Right lung (tissue), 5 donors: ENCODE data around the gene CACNB3. TPM values are rescaled to one million over a fixed set of nuclear protein-coding genes. Genes with fewer than 3 reads are reported as not detected.
"Not testable (repeated sequence)": the region's sequence is repeated elsewhere in the genome, so short reads cannot be mapped to it uniquely, and the experiment has no call there.

Source experiments
- DNase-seq, 2 donors: peaks; one replicate each; pipeline ENCODE4 v3.0.0-alpha.2; 2013
- polyA plus RNA-seq, 5 donors: library from polyadenylated mRNA; unstranded; fragments of 120-200 nt; gene quantifications; one replicate each; pipeline versions ENCODE4 v1.2.1 to v1.2.3, GENCODE V29; 2013; ENCODE audit warnings: inconsistent platforms in 1 of 5, low replicate concordance in 1 of 5; ENCODE audit not compliant: insufficient read length in 5 of 5, insufficient read depth in 1 of 5

The CACNB3 gene
- polyA plus RNA-seq, 5 donors: 27.1 to 37.2 (median 34.4) TPM

GRCh38 chr12:48816143-48816854 is 2.0 kb upstream of the CACNB3 start:
- peak in 1 of 2 donors; percentile 26 for DNase-seq

- DNase-seq: no peak
Observed at GRCh38 chr12:48818831-48819590, 715 bp downstream of the CACNB3 start.

GRCh38 chr12:48819986-48820725 is 1.9 kb downstream of the CACNB3 start:
- DNase-seq: no peak

GRCh38 chr12:48822139-48822538 is 3.8 kb downstream of the CACNB3 start:
- DNase-seq: no peak

GRCh38 chr12:48822711-48823110 is 4.4 kb downstream of the CACNB3 start:
- no peak for DNase-seq

- DNase-seq: no peak
Observed at GRCh38 chr12:48823281-48823680, 5.0 kb downstream of the CACNB3 start.

- no peak for DNase-seq
Observed at GRCh38 chr12:48824112-48824511, 5.8 kb downstream of the CACNB3 start.

GRCh38 chr12:48824905-48825304 is 6.6 kb downstream of the CACNB3 start:
- DNase-seq: no peak

GRCh38 chr12:48826209-48826855 is 8.0 kb downstream of the CACNB3 start:
- no peak for DNase-seq

GRCh38 chr12:48827026-48827425 is 8.7 kb downstream of the CACNB3 start:
- DNase-seq: no peak

- DNase-seq: no peak
Observed at GRCh38 chr12:48827513-48828096, 9.3 kb downstream of the CACNB3 start.

GRCh38 chr12:48828293-48828692 is 10.0 kb downstream of the CACNB3 start:
- DNase-seq: no peak

GRCh38 chr12:48828841-48829575 is 10.7 kb downstream of the CACNB3 start:
- DNase-seq: no peak

GRCh38 chr12:48831257-48831656 is 13.0 kb downstream of the CACNB3 start:
- DNase-seq: no peak

GRCh38 chr12:48832321-48833060 is 14.2 kb downstream of the CACNB3 start:
- DNase-seq: no peak

- no peak for DNase-seq
Observed at GRCh38 chr12:48838048-48838447, 19.8 kb downstream of the CACNB3 start.

GRCh38 chr12:48842021-48842420 is 23.7 kb downstream of the CACNB3 start:
- not testable (repeated sequence) for DNase-seq

- peak; percentile 93 to 95 for DNase-seq
Observed at GRCh38 chr12:48851883-48852733, 33.8 kb downstream of the CACNB3 start, which contains the start of gene DDX23. TSS of gene DDX23 (minus strand) at chr12:48852163. CDS start at chr12:48845782, 6,381 bp downstream.
